Measurements from ENCODE around the gene DHRS7C. TPM values are rescaled to one million over a fixed set of nuclear protein-coding genes. Genes with fewer than 3 reads are reported as not detected.

DHRS7C gene
- polyA plus RNA-seq, 1 donor from 2014 or later: not detected

DNA sequence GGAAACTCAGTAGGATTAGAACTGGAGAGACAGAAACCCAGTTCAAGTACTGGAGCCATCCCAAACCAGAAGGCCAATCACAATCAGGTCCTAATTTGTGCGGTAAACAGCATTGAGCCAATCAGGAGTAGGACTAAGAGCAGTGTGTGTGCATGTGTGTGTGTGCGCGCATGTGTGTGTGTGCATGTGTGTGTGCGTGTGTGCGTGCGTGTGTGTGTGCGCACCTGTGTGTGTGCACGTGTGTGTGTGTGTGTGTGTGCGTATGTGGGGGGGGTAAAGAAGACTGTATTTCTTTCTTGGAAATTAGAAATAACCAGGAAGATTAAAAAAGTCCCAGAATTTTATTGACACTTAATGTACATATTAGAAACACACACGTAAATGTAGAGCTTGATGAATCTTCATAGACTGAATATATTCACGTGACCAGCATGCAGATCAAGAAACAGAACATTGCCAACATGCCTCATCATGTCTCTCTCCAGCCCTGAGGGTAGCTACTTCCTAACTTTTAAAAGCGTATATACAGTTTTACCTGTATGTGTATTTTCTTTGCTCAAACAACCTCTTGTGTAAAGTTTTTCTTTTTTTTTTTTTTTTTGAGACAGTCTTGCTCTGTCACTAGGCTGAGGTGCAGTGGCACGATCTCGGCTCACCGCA lies 919 bp upstream of the DHRS7C start:
- Histone ChIP-seq H3K79me2 (replicated peaks; ENCODE audit: insufficient read depth, low read length) (no peaks in the 10 kb centered on the region), H3K36me3 (ENCODE audit: insufficient read depth, low read length) (no peaks in the 10 kb centered on the region), H3K9ac (ENCODE audit: low read length) (no peak overlapping the region), H3F3A (ENCODE audit: insufficient read depth, low read length, poor library complexity, severe bottlenecking) (no peaks in the 10 kb centered on the region), H2AFZ (ENCODE audit: low read depth, low read length) (no peak overlapping the region), H3K9me3 (ENCODE audit: low read length) (no peaks in the 10 kb centered on the region), H4K20me1 (ENCODE audit: insufficient read depth) (no peaks in the 10 kb centered on the region), H3K27me3 (ENCODE audit: insufficient read depth, low read depth, low read length) (no peaks in the 10 kb centered on the region), H3K4me2 (ENCODE audit: low read length) (no peak overlapping the region), H3K4me3 (ENCODE audit: low read length) (no peak overlapping the region), H3K27ac (ENCODE audit: low read length) (no peak overlapping the region), H3K9me2 (ENCODE audit: insufficient read depth, low read length) (no peaks in the 10 kb centered on the region)
- TF ChIP-seq RAD21 (conservative IDR thresholded peaks at IDR 0.05): no peak
- TF ChIP-seq, protein P1, sequence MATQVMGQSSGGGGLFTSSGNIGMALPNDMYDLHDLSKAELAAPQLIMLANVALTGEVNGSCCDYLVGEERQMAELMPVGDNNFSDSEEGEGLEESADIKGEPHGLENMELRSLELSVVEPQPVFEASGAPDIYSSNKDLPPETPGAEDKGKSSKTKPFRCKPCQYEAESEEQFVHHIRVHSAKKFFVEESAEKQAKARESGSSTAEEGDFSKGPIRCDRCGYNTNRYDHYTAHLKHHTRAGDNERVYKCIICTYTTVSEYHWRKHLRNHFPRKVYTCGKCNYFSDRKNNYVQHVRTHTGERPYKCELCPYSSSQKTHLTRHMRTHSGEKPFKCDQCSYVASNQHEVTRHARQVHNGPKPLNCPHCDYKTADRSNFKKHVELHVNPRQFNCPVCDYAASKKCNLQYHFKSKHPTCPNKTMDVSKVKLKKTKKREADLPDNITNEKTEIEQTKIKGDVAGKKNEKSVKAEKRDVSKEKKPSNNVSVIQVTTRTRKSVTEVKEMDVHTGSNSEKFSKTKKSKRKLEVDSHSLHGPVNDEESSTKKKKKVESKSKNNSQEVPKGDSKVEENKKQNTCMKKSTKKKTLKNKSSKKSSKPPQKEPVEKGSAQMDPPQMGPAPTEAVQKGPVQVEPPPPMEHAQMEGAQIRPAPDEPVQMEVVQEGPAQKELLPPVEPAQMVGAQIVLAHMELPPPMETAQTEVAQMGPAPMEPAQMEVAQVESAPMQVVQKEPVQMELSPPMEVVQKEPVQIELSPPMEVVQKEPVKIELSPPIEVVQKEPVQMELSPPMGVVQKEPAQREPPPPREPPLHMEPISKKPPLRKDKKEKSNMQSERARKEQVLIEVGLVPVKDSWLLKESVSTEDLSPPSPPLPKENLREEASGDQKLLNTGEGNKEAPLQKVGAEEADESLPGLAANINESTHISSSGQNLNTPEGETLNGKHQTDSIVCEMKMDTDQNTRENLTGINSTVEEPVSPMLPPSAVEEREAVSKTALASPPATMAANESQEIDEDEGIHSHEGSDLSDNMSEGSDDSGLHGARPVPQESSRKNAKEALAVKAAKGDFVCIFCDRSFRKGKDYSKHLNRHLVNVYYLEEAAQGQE (IDR thresholded peaks at IDR 0.05; ENCODE audit: borderline replicate concordance): no peak
- TF ChIP-seq SMC3 (conservative IDR thresholded peaks at IDR 0.05; ENCODE audit: poor library complexity): no peak
- no peak for TF ChIP-seq TAF1 (IDR thresholded peaks at IDR 0.05; ENCODE audit: low read depth)
- TF ChIP-seq POLR2AphosphoS5 (IDR thresholded peaks at IDR 0.05): no peak
- no peak for TF ChIP-seq EP300 (conservative IDR thresholded peaks at IDR 0.05; ENCODE audit: poor library complexity, severe bottlenecking)
- TF ChIP-seq MXI1 (conservative IDR thresholded peaks at IDR 0.05; ENCODE audit: poor library complexity, severe bottlenecking): no peak
- no peak for TF ChIP-seq CTCF (IDR thresholded peaks at IDR 0.05; ENCODE audit: poor library complexity, severe bottlenecking)
- no peak for TF ChIP-seq EZH2 (IDR thresholded peaks at IDR 0.05; ENCODE audit: borderline replicate concordance, insufficient read depth, low read length, poor library complexity, severe bottlenecking)

GRCh38 chr17:9790316-9790715 lies 1.1 kb downstream of the DHRS7C start:
- Histone ChIP-seq H3K9ac (ENCODE audit: low read length) (no peak overlapping the region), H3K27me3 (ENCODE audit: insufficient read depth, low read depth, low read length) (no peaks in the 10 kb centered on the region), H3K4me3 (ENCODE audit: low read length) (no peak overlapping the region), H3K9me3 (ENCODE audit: low read length) (no peaks in the 10 kb centered on the region), H3K27ac (ENCODE audit: low read length) (no peak overlapping the region), H2AFZ (ENCODE audit: low read depth, low read length) (no peak overlapping the region), H3K79me2 (replicated peaks; ENCODE audit: insufficient read depth, low read length) (no peaks in the 10 kb centered on the region), H3K36me3 (ENCODE audit: insufficient read depth, low read length) (no peaks in the 10 kb centered on the region), H3K4me2 (ENCODE audit: low read length) (no peak overlapping the region), H3K9me2 (ENCODE audit: insufficient read depth, low read length) (no peaks in the 10 kb centered on the region), H3F3A (ENCODE audit: insufficient read depth, low read length, poor library complexity, severe bottlenecking) (no peaks in the 10 kb centered on the region), H4K20me1 (ENCODE audit: insufficient read depth) (no peaks in the 10 kb centered on the region)
- no peak for TF ChIP-seq EZH2 (IDR thresholded peaks at IDR 0.05; ENCODE audit: borderline replicate concordance, insufficient read depth, low read length, poor library complexity, severe bottlenecking)
- TF ChIP-seq, protein P1 (IDR thresholded peaks at IDR 0.05; ENCODE audit: borderline replicate concordance): no peak
- no peak for TF ChIP-seq RAD21 (conservative IDR thresholded peaks at IDR 0.05)
- TF ChIP-seq POLR2AphosphoS5 (IDR thresholded peaks at IDR 0.05): no peak
- no peak for TF ChIP-seq CTCF (IDR thresholded peaks at IDR 0.05; ENCODE audit: poor library complexity, severe bottlenecking)
- TF ChIP-seq TAF1 (IDR thresholded peaks at IDR 0.05; ENCODE audit: low read depth): no peak
- no peak for TF ChIP-seq SMC3 (conservative IDR thresholded peaks at IDR 0.05; ENCODE audit: poor library complexity)
- no peak for TF ChIP-seq EP300 (conservative IDR thresholded peaks at IDR 0.05; ENCODE audit: poor library complexity, severe bottlenecking)
- TF ChIP-seq MXI1 (conservative IDR thresholded peaks at IDR 0.05; ENCODE audit: poor library complexity, severe bottlenecking): no peak
